ENCODE results near the gene GJC1.

The GJC1 gene

DNA sequence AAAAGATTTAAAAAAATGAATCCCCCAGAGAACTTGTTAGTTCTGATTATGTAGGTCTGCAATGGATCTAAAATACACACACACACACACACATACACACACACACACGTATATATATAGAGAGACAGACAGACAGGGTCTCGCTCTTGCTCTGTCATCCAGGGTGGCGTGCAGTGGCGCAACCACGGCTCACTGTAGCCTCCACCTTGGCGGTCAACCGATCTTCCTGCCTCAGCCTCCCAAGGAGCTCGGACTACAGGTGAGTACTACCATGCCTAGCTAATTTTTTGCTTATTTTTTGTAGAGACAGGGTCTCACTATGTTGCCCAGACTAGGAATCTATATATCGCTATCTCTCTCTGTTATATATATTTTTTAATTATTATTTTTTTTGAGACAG lies 33.4 kb downstream of the GJC1 start:
- DNase-seq = no peak

DNA sequence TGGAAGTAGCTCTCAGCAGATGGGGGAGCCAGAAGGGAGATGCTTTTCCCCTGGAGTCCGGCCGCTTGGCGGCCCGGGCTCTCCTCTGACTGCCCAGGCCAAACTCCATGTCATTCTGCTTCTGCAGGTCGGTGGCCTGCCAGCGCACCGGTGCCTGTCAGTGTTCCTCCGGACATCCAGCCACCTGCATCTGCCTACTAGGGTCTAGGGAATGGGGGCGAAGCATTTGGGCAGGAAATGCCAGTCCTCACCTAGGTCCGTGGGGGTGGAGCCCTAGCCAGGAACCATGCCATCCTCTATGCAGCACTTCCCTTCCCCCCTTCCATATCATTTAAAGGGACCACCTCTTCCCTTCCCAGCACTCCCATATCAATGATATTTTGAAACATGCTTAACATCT lies 34.2 kb downstream of the GJC1 start:
- DNase-seq = no peak

DNA sequence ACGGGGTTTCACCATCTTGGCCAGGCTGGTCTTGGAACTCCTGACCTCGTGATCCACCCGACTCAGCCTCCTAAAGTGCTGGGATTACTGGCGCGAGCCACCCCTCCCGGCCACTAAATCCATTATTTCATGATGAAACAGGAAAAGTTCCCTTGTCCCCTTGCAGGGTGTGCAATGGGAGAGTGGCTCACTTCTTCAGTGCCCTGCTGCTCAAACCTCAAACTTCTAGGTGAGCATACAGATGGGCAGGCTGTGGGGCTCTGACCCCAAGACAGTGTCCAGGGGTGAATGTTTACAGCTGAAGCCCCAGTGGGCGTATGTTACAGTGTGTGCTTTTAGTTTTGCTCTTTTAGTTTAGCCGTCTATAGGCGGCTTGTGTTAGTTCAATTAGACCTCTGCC lies 34.7 kb downstream of the GJC1 start:
- DNase-seq = no peak

DNA sequence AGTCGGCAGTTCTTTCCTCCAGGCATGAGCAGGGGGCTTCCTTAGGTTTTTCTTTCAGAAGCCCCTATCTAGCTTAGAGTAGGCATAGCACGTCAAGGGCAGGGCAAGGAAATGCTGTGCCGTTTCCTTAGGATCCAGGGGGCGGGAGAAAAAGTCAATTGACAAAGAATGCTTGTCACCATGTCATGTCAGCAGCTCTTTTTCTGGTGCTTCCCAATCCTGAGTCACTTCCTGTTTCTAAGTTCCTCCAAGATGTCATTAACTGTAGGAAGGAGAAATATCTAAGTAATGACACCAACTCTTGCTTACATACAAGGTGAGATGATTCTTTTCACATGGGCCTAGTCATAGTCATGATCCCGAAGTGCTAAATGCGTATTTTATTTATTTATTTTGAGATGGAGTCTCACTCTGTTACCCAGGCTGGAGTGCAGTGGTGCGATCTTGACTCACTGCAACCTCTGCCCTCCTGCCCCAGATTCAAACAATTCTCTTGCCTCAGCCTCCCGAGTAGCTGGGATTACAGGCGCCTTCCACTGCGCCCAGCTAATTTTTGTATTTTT lies 35.2 kb downstream of the GJC1 start:
- peak; percentile 51 for DNase-seq

DNA sequence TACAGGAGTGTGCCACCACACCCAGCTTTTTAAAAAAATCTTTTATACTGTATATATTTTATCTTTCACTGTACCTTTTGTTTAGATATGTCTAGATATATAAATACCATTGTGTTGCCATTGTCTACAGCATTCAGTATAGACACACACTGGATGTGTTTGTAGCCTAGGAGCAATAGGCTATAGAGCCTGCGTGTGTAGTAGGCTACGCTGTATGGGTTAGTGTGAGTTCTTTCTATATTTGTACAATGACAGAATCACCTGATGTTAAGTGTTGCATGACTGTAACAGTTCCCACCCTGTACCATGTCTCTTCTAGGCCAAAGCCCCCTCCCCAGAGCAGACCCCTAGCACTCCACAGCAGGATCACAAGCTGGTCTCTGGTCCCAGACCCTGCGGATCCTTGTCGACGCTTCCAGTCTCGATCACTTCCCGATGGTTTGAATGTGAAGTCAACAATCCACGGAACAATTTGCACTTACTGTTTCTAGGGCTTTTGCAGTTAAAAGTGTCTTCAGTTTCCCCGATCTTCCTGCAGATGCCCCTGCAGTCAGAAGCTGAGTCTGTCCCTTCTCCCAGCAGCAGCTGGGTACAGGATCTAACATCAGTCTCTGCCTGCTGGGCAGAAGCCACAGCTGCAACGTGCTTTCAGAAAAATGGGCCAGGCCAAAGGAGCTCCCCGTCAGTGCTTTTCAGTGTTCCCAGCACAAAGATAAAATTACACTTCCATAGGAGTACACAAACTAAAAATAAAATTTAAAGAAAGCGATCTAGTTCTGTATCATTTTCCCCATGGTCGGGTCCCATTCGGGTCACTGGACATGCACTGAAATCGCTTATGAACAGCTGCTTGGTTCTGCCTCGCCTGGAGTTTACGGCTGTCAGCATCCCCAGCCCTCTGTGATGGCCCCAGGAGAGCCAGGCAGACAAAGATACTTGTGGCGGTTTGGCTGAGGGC lies 35.9 kb downstream of the GJC1 start:
- peak; percentile 51 for DNase-seq

DNA sequence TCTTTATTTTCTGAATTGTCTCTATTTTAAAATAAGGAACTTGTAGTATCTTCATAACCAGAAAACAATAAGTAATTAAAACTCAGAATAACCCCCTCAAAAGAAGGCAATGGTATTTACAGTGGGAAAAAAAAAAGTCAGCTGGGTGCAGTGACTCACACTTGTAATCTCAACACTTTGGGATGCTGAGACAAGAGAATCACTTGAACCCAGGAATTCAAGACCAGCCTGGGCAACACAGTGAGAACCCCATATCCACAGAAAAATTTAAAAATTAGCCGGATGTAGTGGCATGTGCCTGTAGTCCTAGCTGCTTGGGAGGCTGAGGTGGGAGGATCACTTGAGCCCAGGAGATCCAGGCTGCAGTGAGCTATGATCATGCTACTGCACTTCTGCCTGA lies 37.8 kb downstream of the GJC1 start:
- no peak for DNase-seq

DNA sequence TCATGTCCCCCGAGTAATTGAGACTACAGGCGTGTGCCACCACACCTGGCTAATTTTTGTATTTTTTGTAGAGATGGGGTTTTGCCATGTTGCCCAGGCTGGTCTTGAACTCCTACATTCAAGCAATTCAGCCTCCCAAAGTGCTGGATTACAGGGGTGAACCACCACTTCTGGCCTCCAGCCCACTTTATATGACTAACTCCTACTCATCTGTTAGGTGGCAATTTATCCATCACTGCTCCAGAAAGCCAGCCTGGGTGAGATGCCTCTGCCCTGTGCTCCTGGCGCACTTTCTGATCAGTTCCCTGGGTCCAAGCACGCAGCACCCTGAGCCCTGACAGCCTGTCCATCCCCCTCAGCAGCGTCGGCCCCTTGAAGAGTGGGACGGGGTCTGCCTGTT lies 41.9 kb downstream of the GJC1 start:
- no peak for DNase-seq

DNA sequence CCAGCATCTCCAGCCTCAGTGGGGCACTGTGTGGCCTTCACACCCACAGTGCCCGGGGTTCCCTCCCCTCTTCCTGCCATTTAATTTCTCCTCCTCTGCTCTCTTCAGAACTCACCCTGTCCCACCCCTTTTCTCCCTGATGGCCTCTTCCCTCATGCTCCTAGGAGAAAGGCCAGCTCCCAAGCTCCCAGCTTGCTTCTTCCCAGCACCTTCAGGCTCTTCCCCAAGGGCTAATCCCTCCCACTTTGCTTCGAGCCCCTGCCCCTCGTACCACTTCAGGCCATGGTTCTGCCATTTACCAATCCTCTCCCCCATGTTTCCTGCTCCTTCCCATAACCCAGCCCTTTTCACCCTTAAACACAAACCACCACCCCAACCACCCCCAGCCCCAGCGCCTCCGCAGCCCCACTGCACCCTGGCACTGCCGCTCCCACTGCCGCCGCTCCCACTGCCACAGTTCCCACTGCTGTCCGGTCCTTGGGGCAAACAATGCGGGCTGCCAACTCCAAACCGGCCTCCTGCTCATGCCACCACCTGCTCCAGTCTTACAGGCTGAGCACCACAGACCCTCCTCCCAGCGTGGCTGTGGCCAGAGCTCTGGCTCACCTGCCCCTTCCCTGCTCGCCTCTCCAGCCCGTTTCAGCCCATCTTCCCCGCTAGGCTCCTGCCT lies 42.7 kb downstream of the GJC1 start:
- peak; percentile 55 for DNase-seq

DNA sequence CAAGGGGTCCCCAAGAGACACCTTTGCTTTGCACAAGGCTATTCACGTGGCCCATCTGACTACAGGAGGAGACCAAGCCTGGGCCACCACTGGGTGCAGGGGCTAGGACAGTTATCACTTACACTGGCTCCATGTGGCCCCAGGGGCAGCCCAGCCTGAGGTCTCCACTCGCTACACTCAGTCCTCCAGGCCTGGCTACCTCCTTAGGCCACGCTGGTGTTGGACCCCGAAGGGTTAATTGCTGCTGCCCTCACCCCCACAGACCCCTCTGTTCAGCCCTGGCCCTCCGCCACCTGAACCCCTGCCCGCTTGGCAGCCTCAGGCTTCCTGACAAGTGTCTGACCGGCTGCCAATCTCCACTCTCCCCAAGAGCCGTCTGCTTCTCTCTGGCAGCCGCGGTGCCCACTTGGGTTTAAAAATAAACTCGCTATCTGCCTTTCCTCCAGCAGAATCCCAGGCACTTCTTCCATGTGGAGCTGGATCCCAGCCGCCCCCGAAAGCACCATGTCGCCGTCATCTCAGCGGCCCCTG lies 43.5 kb downstream of the GJC1 start:
- DNase-seq = no peak

DNA sequence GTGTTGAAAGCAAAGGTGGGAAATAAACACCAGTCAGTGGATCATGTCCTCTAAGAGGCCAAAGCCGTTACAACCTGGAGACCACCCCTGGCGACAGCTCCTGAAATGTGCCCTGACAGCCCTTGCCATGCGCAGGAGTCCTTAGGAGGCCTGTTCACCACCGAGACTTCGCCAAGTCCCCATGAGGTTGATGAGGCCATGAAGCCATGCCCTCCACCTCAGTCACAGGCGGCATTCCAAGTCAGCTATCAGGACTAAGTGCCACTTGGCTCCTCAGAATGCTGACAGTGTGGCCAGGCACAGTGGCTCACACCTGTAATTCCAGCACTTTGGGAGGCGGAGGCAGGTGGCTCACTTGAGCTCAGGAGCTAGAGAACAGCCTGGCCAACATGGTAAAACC lies 44.2 kb downstream of the GJC1 start:
- DNase-seq = no peak

DNA sequence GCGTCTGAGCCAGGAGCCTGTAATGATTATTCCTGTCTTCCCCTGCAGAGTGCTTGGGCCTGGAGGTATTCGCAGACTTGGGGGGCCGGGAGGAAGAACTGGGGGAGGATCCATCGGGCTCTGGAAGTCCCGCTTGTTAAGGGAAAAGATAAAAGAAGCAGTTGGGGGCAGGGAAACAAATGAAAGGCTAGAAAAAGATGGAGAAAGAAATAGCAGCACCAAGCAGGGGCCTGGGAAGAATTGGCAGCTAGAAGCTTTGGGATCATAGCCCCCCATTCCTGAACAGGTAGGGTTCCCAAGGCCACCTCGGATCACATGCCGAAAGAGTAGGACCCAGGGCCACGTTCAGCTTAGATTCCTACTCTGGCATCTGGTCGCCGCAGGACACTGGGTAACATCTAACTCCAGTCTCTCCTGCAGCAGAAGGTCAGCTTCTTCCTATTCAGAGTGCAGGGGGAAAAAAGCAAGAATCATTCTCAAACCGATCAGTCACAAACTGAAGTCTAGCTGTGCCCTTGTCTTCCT lies 47.7 kb downstream of the GJC1 start:
- no peak for DNase-seq

DNA sequence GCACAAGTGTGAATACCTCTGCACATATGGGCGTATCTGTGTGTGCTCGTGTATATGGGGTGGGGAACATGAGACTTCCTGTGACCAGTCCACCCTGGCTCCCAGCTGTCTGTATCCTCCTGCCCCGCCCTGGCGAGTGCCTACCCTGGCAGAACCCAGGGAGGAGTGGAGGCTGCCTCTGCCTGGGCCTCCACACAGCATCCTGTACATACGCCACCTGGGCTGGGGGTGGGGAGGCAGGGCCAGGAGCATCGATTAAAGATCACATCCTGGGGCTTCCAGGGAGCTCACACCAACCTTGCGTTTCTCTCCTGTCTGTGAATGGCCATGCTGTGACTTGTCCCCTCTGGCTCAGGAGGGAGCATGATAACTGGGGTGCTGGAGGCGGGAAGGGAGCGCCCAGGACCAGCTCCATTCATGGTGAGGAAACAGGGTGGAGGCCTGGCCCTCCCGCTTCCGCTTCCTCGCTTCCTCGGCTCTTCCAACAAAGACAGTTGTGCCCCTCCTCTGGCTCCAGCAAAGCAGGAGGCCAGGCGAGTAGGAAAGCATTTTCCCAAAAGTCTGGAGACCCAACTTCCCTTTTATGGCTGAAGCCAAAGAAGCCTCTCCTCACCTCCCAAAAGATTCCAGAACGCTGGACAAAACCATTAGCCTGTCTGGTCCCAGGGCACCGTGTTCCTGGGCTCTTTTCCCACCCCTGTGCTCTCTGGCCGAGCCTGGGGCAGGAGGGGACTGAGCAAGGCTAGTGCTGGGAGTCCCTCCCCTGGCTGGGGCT lies 48.3 kb downstream of the GJC1 start:
- peak; percentile 45 for DNase-seq

DNA sequence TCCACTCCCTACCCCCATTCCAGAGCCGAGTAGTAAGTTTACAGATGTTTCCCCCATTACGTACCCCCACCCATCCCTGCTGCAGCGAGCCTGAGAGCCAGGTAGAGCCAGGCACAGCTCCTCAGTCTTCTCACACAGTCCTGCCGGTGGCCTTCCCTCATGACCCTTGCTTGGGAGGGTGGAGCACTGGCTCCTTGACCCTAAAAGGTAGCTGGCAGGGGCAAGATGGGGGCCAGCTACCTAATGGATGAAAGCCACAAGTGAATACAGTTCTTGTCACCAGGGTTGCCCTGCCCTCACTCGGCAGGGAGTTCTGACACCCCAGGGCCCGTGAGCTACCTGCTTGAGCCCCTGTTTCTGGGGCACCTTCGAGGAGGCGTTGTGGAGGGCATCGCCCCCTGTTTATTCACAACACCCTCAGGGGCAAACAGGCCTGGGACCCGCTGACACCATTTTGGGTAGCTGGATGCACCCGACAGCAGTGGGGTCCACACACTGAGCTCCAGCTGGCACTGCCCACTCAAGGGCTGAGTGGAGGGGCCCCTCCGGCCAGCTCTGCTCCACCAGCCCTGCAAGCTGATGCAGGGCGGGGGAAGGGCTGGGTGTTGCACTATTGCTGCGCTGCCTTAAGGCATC lies 49.1 kb downstream of the GJC1 start:
- DNase-seq = no peak

DNA sequence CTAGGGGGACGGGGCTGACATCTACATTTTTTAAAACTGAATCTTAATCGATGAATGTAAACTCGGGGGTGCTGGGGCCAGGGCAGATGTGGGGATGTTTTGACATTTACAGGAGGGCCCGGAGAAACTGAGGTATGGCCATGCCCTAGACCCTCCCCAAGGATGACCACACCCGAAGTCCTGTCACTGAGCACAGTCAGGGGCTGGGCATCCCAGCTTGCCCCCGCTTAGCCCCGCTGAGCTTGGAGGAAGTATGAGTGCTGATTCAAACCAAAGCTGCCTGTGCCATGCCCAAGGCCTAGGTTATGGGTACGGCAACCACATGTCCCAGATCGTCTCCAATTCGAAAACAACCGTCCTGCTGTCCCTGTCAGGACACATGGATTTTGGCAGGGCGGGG lies 49.9 kb downstream of the GJC1 start:
- no peak for DNase-seq

DNA sequence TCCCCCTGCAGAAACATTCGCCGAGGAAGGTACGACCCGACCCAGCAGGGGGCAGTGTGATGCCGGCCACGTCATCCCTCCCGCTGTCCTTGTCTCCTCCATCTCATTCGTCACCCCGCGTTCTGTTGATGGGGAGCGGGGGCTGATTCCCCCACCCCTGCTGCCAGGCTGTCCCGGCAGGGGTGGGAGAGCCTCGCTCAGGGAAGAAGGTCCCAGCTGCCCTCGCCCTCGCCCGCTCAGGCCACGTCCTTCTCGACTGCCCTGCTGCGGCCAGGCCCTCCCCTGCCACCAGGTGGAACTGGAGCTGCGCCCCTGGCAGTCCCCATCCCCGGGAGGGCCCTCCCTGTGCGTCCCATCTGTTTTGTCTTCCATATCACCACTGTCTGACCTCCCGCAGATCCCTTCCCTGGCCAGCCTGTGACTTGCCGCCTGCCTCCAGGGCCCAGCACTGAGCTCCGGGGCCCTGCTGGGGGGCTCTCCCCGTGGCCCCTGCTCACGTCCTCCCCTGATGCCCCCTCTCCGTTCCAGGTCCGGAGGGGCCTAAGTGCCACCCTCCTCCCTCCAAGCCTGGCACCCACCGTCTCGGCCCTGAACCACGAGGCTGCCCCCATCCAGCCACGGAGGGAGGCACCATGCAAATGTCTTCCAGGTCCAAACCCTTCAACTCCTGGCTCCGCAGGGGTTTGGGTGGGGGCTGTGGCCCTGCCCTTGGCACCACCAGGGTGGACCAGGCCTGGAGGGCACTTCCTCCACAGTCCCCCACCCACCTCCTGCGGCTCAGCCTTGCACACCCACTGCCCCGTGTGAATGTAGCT lies 50.7 kb downstream of the GJC1 start:
- peak; percentile 92 for DNase-seq

DNA sequence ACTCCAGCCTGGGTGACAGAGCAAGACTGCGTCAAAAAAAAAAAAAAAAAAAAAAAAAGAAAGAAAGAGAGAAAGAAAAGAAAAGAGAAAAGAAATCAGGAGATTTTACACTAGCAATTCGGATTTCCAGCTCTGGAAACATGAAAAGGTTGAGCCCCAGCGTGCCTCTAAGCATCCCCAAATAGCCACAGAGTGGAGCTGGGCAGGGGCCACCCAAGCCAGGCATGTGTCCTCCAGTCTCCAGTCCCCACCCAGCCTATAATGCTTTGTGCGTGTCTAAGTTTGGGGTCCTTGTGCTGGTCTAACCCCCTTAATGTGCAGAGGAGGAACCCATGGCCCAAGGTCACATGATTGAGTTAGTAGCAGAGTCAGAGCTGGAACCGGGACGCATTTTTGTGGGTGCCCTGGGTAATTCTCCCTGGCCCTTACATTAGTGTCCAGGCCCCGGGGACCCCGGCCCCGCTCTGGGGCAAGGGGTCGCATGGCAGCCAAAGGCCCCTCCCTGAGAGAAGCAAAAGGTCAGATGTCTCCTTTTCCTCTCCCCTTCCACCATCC lies 51.4 kb downstream of the GJC1 start:
- DNase-seq = no peak

DNA sequence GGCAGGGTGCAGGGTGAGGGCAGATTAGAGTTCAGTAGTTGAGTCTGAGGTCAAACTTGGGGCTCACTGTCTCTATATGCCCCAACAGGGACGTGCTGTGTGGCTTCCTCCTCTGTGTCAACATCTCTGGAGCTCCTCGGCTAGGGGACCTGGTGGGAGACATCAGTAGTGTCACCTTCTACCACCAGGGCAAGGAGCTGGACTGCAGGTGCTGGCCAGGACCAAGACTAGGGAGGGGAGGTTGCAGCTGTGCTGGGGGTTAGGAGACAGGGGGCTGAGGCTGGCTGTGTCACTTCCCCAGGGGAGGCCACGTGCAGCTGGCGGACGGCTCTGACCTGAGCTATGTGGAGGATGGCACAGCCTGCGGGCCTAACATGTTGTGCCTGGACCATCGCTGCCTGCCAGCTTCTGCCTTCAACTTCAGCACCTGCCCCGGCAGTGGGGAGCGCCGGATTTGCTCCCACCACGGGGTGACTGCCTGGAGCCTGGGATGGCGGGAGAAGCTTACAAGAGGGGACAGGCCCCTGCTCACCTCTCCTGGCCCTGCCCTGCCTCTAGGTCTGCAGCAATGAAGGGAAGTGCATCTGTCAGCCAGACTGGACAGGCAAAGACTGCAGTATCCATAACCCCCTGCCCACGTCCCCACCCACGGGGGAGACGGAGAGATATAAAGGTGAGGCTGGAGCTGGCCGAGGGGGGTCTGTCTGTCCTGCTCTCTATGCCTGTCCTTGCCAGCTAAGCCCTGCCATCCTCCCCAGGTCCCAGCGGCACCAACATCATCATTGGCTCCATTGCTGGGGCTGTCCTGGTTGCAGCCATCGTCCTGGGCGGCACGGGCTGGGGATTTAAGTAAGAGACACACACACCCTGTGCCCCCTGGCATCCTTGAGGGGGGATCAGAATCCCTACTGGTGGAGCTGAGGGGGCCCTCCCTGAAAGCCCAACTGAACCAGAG lies 52.4 kb downstream of the GJC1 start:
- DNase-seq = no peak

DNA sequence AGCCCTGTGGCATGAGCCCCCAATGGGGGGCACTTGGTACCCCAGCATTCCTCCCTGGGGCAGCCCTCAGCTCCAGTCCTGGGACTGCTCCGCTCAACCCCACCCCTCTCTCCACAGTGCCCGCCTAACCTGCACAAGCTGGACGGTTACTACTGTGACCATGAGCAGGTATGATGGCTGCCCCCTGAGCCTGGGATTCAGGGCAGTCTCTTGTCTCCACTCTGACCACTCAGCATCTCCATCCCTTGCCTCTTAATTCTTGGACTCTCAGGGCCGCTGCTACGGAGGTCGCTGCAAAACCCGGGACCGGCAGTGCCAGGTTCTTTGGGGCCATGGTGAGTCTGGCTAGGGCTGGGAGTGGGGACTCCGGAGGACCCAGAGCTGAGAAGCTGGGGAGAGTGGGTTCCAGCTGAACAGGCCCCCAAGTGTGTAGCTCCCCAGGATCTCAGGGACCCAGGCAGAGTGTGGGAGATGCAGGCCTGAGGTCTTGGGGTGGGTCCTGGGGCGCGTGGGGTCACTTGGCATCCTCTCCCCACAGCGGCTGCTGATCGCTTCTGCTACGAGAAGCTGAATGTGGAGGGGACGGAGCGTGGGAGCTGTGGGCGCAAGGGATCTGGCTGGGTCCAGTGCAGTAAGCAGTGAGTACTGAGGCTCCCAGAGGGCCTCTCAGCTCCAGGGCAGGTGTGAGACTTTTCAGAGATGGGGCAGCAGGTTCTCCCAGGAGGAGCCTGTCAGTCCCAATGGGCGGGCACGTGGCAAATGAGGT lies 53.3 kb downstream of the GJC1 start:
- no peak for DNase-seq

Measured in NCI-H69 (cell line).